Right hindlimb (tissue), 1 donor: Measurements from ENCODE around the gene TOGARAM2.
"Not testable (repeated sequence)": the region's sequence is repeated elsewhere in the genome, so short reads cannot be mapped to it uniquely, and the experiment has no call there.

Source experiments
- DNase-seq: peaks from one replicate; pipeline ENCODE4 v3.0.0-alpha.2; 2018

The TOGARAM2 gene

DNA sequence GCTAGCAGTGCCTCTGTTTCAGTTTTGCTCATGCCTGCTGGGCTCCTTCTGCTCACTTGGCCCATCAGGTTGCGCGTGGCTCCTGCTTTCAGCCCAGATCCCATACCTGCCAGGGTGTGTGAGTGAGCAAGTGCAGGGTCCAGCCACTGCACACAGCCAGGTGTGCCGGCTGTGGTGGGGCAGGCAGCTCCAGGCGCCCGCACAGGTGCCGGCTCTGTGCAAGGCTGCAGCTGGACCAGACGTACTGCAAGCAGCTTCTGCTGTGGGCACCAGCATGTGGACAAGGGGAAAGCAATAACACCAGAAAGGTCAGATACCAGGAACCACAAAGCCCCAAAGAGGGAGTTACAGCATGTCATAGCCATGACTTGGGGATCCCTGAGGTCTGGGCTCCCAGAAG lies 98.8 kb downstream of the TOGARAM2 start:
- DNase-seq = no peak

GRCh38 chr2:29080886-29081743 lies 100.0 kb downstream of the TOGARAM2 start:
- no peak for DNase-seq

GRCh38 chr2:29082804-29083495 lies 101.9 kb downstream of the TOGARAM2 start:
- DNase-seq = no peak

DNA sequence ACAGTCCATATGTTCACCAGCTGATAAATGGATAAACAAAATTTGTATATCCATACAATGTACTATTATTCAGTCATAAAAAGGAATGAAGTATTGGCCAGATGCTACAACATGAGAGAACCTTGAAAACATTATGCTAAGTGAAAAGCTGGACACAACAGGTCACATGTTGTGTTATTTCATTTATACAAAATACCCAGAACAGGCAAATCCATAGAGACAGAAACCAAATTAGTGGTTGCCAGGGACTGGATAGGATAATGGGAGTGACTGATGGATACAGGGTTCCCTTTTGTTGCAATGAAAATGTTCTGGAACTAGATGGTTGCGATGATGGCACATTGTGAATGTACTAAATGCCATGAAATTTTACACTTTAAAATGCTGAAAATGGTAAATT lies 103.5 kb downstream of the TOGARAM2 start:
- DNase-seq = no peak

DNA sequence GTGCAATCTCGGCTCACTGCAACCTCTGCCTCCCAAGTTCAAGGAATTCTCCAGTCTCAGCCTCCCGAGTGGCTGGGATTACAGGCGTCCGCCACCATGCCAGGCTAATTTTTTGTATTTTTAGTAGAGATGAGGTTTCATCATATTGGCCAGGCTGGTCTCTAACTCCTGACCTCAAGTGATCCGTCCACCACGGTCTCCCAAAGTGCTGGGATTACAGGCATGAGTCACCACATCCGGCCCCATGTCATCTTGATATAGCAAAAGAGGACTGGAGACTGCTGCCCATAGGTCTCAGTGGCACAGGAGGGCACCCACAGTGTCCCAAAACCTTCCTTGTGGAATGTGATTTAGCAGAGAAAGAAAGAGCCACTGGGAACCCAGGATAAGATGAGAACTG lies 109.2 kb downstream of the TOGARAM2 start:
- not testable (repeated sequence) for DNase-seq

- DNase-seq = no peak
Observed at GRCh38 chr2:29096969-29097368, 115.9 kb downstream of the TOGARAM2 start.

GRCh38 chr2:29097569-29097968 lies 116.5 kb downstream of the TOGARAM2 start:
- no peak for DNase-seq

DNA sequence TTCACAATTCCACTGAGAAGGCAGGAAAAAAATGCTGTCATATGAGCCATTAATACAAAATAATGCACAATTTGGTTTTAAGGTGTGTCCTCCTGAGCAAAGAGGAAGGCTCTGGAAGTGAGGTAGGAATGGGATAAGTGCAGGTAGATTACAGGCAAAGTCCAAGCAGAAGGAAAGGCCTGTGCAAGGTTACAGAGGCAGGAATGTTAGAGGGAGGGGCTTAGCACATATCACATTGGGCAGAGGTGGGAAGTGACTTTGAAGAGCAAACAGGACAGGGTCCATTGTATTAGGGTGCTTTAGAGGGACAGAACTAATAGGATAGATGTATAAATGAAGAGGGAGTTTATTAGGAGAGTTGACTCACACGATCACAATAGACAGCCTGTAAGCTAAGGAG lies 119.5 kb downstream of the TOGARAM2 start:
- DNase-seq = no peak
